GM19438 (cell line): ENCODE data around the gene S100A6.

Source experiments
- ATAC-seq: cut with Tn5 transposase; IDR thresholded peaks from one replicate; pipeline ENCODE4 v1.9.1; 2021; ENCODE audit warnings: low read depth; ENCODE audit not compliant: unreplicated experiment

Gene S100A6

GRCh38 chr1:153546796-153547559 lies 11.2 kb upstream of the S100A6 start:
- ATAC-seq, result no peak

- no peak for ATAC-seq
Observed at GRCh38 chr1:153546371-153546770, 10.6 kb upstream of the S100A6 start.

GRCh38 chr1:153545067-153546055 lies 9.6 kb upstream of the S100A6 start, which contains the start of gene S100A4:
Gene S100A4 (minus strand): TSS chr1:153545806. CDS start chr1:153544794, 1,012 bp downstream.
- ATAC-seq, result peak; percentile 73

- no peak for ATAC-seq
Observed at GRCh38 chr1:153544453-153545066, 8.8 kb upstream of the S100A6 start.

- ATAC-seq, result no peak
Observed at GRCh38 chr1:153543736-153544135, 7.9 kb upstream of the S100A6 start.

GRCh38 chr1:153542956-153543711 lies 7.3 kb upstream of the S100A6 start:
- no peak for ATAC-seq

GRCh38 chr1:153541641-153542590 lies 6.1 kb upstream of the S100A6 start:
- no peak for ATAC-seq

GRCh38 chr1:153540394-153541361 lies 4.9 kb upstream of the S100A6 start, which contains the start of gene S100A5:
Gene S100A5 (minus strand): TSS chr1:153540934. CDS start chr1:153540191, 743 bp downstream.
- ATAC-seq, result no peak

- no peak for ATAC-seq
Observed at GRCh38 chr1:153539395-153540093, 3.8 kb upstream of the S100A6 start.

- no peak for ATAC-seq
Observed at GRCh38 chr1:153538315-153538821, 2.6 kb upstream of the S100A6 start.

GRCh38 chr1:153537376-153537730 lies 1.6 kb upstream of the S100A6 start:
- no peak for ATAC-seq

GRCh38 chr1:153536671-153537375 lies 1.0 kb upstream of the S100A6 start:
- no peak for ATAC-seq

GRCh38 chr1:153536012-153536670 lies 350 bp upstream of the S100A6 start:
- ATAC-seq, result no peak

GRCh38 chr1:153534925-153535241 lies 908 bp downstream of the S100A6 start:
- no peak for ATAC-seq

GRCh38 chr1:153534226-153534924 lies 1.4 kb downstream of the S100A6 start:
- ATAC-seq, result no peak
